GM12892 (cell line): ENCODE results near the gene NCR1. TPM values are rescaled to one million over a fixed set of nuclear protein-coding genes. Genes with fewer than 3 reads are reported as not detected.
"Not testable (repeated sequence)": the region's sequence is repeated elsewhere in the genome, so short reads cannot be mapped to it uniquely, and the experiment has no call there.

Source experiments
- DNase-seq: peaks from one replicate; pipeline ENCODE4 v3.0.0; 2011; ENCODE audit not compliant: insufficient read length
- FAIRE-seq: peaks from 2 replicates; lab custom pipeline; 2011; peaks lifted over from hg19 to GRCh38; lab: Jason Lieb, UNC
- POLR2A ChIP-seq: IDR thresholded peaks from 2 replicates; pipeline ENCODE4 v1.6.1; 2011; ENCODE audit warnings: low read depth, low read length, control low read depth
- POLR2AphosphoS5 ChIP-seq: IDR thresholded peaks from 2 replicates; pipeline ENCODE4 v1.6.1; 2011; ENCODE audit warnings: low read depth, low read length, control low read depth
- TAF1 ChIP-seq: IDR thresholded peaks from 2 replicates; pipeline ENCODE4 v1.6.1; 2011; ENCODE audit warnings: low read depth, mild to moderate bottlenecking, control low read depth, low read length, borderline replicate concordance
- polyA plus RNA-seq: library from polyadenylated mRNA; unstranded; fragments of >200 nt; gene quantifications from one replicate; pipeline ENCODE4 v1.2.1, GENCODE V29; 2012; ENCODE audit warnings: missing spikeins, inconsistent platforms; ENCODE audit not compliant: missing spikeins

NCR1 gene, protein sequence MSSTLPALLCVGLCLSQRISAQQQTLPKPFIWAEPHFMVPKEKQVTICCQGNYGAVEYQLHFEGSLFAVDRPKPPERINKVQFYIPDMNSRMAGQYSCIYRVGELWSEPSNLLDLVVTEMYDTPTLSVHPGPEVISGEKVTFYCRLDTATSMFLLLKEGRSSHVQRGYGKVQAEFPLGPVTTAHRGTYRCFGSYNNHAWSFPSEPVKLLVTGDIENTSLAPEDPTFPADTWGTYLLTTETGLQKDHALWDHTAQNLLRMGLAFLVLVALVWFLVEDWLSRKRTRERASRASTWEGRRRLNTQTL
- polyA plus RNA-seq, result not detected

DNA sequence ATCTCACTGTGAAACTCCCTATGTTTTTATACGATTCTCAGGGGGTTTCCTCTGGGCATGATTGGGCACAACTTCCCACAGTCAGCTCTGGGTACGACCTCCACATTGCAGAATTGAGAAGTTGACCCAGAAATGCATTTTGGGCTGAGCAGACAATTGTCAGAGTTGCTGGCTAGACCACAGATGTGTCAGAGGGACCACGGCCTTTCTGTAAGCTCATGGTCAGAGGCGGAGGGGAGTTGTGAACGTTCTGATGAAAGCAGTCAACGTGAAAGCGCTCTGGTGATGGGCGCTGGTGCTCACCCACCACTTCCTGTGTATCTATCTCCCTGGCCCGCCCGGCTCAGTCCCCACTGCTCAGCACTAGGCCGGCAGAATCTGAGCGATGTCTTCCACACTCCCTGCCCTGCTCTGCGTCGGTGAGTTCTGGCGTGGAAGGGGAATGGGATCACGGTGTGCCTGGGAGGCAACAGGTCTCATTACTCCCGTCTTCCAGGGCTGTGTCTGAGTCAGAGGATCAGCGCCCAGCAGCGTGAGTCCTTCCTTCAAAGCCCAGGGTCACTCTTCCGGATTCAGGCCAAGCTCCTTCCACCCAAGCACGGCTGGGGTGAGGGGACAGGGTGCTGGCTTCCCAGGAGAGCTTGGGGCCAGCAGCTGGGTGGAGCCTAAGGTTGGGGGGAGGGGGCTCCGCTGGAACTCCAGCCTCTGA is at the start of gene NCR1:
Gene NCR1 (plus strand): TSS at position 346 of the 709 bp plus-strand sequence. CDS start 40 bp downstream, at position 386.
- FAIRE-seq (no peak), DNase-seq (no peak)
- no peak for TF ChIP-seq TAF1
- no peak for TF ChIP-seq POLR2AphosphoS5
- TF ChIP-seq POLR2A, result no peak

DNA sequence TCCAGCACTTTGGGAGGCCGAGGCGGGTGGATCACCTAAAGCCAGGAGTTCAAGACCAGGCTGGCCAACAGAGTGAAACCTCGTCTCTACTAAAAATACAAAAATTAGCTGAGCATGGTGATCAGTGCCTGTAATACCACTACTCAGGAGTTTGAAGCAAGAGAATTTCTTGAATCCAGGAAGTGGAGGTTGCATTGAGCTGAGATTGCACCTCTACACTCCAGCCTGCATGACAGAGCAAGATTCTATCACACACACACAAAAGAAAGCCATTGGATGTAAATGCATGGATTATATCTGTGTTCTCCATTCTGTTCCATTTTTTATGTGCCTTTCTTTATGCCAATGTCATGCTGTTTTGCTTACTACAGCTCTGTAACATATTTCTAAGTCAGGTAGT is 47.5 kb upstream of the NCR1 start:
- DNase-seq, FAIRE-seq: not testable (repeated sequence)

DNA sequence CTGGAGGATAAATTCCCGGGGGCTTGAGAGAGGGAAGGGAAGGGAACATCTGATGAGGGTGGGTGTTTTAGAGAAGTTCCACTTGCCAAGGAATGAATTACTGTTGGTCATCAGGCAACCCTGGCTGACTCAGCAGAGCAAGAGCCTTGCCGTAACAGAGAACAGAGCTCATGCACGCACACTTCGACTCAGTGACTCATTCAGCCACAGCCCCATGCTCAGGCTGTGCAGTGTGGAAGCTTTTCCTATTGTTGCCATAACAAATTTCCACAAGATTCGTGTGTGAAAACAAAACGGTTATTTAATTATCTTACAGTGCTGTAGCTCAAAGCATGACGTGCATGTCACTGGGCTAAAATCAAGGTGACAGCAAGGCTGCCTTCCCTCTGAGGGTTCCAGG is 46.5 kb upstream of the NCR1 start:
- not testable (repeated sequence) for DNase-seq

DNA sequence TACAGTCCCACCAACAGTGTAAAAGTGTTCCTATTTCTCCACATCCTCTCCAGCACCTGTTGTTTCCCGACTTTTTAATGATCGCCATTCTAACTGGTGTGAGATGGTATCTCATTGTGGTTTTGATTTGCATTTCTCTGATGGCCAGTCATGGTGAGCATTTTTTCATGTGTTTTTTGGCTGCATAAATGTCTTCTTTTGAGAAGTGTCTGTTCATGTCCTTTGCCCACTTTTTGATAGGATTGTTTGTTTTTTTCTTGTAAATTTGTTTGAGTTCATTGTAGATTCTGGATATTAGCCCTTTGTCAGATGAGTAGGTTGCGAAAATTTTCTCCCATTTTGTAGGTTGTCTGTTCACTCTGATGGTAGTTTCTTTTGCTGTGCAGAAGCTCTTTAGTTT is 42.5 kb upstream of the NCR1 start:
- not testable (repeated sequence) for FAIRE-seq, DNase-seq

More for the DNA sequence above, 46.5 kb upstream of the NCR1 start:
- FAIRE-seq, result not testable (repeated sequence)

DNA sequence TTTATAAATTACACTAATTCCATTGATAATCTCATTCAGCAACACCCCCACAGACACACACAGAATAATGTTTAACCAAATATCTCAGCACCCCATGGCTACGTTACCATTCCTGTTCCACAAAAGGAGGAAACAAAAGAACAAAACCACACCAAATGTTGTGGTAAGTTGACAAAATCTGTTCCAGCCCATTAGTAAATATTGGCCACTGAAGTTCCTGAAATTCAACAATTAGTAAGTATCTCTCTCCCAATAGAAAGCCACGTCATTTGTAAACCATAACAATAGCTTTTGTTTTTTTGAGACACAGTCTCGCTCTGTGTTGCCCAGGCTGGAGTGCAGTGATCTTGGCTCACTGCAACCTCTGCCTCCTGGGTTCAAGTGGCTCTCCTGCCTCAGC is 34.3 kb upstream of the NCR1 start:
- no peak for FAIRE-seq
- no peak for TF ChIP-seq POLR2AphosphoS5
- TF ChIP-seq POLR2A, result no peak
- TF ChIP-seq TAF1, result no peak

DNA sequence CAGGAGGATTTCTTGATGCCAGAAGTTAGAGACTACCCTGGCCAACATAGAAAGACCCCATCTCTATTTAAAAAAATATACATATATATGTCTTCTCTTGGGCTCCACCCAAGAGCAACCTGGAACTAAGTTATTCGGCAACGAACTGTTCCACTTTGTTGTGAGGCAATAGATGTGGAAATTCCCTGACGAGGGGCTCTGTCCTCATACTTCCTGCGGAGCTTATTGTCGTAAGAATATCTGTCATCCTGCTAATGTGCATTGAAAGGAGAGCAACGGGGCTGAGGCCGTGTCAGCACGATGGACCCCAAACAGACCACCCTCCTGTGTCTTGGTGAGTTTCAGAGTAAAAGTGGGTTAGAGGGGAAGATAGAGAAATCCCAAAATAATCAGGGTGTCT is 32.0 kb upstream of the NCR1 start, which contains the start of gene FCAR:
Gene FCAR (plus strand): TSS at position 246 of the 400 bp plus-strand sequence. CDS start 55 bp downstream, at position 301.
- FAIRE-seq (no peak), DNase-seq (no peak)
- TF ChIP-seq POLR2A, result no peak
- TF ChIP-seq POLR2AphosphoS5, result no peak
- TF ChIP-seq TAF1, result no peak

More for the DNA sequence above, 34.3 kb upstream of the NCR1 start:
- no peak for DNase-seq

DNA sequence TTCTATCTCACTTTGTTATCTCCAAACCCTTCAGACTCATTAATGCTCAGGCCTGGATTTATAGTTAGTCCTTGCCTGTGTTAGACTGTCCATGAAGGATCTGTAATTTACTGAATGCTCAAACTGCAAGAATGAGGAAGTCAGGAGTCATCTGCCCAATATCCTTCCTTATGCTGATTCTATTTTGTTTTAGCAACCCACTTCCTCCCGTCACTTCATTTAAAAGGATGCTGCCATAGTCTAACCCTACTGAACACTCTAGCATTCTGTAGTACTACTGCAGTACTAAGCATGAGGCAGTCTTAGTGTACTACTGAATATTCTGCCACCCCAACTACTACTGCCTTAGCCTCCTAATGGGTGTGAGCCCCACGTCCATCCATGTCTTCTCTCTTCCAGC is 30.4 kb upstream of the NCR1 start:
- TF ChIP-seq TAF1, result no peak
- no peak for TF ChIP-seq POLR2A
- TF ChIP-seq POLR2AphosphoS5, result no peak
- no peak for DNase-seq
- no peak for FAIRE-seq

DNA sequence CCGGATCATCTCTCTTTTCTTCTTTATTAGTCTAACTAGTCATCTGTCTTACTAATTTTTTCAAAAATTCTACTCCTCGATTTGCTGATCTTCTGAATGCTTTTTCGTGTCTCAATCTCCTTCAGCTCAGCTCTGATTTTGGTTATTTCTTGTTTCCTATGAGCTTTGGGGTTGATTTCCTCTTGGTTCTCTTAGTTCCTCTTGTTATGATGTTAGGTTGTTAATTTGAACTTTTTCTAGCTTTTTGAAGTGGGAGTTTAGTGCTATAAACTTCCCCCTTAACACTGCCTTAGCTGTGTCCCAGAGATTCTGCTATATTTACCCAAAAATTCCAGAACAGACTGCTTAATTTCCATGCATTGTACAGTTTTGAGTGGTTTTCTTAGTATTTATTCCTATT is 28.5 kb upstream of the NCR1 start:
- no peak for DNase-seq
- FAIRE-seq, result no peak
- no peak for TF ChIP-seq POLR2A
- TF ChIP-seq TAF1, result no peak
- no peak for TF ChIP-seq POLR2AphosphoS5

DNA sequence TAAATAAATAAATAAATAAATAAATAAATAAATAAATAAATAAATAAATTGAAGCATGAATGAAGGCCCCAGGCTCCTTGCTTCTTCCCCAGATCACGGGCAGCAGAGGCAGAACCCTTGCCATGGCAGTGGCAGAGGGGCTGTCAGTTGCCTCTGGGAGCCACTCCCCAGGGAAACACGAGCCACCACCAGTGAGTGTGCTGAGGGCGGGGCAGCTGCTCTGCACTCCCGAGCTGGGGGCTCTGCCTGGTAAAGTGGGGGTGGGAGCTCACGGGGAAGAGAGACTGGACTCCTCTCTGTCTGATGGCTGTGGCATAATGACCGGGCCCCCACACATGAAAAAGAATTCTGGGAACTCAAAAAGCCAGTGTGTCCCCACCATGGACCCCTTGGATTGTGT is 24.1 kb upstream of the NCR1 start:
- FAIRE-seq, result no peak

DNA sequence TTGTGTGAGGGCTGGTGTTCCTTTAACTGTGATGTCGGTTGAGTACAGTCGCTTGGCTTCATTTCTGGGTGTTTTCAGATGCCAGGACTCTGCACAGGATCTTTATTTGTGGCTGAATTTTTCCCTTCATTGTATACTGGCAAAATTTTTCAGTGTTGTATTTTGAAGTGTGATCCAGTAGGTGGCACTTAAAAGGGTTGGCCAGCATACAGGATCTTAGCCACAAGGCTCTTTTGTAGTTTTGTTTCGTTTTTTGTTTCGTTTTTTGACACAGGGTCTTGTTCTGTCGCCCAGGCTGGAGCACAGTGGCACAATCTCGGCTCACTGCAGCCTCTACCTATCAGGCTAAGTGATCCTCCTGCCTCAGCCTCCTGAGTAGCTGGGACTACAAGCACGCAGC is 23.2 kb upstream of the NCR1 start:
- no peak for FAIRE-seq
- no peak for DNase-seq
- TF ChIP-seq TAF1 (no peak), POLR2AphosphoS5 (no peak), POLR2A (no peak)

More for the DNA sequence above, 24.1 kb upstream of the NCR1 start:
- no peak for TF ChIP-seq POLR2AphosphoS5
- no peak for TF ChIP-seq TAF1
- no peak for TF ChIP-seq POLR2A
- no peak for DNase-seq

DNA sequence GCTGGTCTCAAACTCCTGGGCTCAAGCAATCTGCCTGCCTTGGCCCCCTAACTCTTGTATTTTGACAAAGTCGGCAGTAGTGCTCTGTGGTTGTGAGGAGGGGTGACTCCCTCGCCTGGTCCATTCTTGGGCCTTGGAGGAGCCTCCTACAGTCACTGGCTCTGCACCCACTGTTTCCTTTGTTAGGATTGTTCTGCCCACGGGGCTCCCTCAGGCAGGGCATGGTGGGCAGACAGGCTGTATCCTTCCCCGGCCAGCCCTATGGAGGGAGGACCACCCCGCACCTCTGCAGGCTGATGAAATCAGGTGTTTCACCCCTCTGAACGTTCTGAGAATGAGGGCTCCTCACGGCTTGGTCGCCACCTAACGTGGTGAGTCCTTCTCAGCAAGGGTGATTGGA is 22.7 kb upstream of the NCR1 start:
- FAIRE-seq, result no peak
- TF ChIP-seq POLR2AphosphoS5 (no peak), TAF1 (no peak), POLR2A (no peak)
- no peak for DNase-seq

DNA sequence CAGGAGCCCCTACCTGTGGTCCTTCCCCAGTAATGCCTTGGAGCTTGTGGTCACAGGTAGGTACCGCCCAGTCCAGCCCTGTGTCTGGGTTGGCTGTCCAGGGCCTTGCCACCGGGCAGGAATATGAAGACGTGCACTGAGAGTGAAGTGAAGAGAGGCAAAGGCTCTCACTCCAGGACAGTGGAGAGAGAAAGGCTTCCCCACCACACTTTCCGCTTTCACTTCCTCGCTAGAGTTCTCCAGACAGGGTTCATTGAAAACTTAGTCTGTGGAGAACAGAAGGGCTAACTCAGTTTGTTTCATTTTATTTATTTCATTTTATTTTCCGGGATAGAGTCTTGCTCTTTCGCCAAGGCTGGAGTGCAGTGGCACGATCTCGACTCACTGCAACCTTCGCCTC is 17.7 kb upstream of the NCR1 start:
- DNase-seq, result no peak
- no peak for FAIRE-seq
- no peak for TF ChIP-seq POLR2A
- TF ChIP-seq TAF1, result no peak
- no peak for TF ChIP-seq POLR2AphosphoS5

DNA sequence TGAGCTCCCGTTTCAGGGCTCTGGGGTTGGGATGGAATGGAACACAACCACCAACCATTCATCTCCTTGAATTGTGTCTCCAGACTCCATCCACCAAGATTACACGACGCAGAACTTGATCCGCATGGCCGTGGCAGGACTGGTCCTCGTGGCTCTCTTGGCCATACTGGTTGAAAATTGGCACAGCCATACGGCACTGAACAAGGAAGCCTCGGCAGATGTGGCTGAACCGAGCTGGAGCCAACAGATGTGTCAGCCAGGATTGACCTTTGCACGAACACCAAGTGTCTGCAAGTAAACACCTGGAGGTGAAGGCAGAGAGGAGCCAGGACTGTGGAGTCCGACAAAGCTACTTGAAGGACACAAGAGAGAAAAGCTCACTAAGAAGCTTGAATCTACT is 16.4 kb upstream of the NCR1 start:
- TF ChIP-seq POLR2A (no peak), POLR2AphosphoS5 (no peak), TAF1 (no peak)
- DNase-seq (no peak), FAIRE-seq (no peak)
